ENCODE data around the gene BCL2L11.

Gene BCL2L11

DNA sequence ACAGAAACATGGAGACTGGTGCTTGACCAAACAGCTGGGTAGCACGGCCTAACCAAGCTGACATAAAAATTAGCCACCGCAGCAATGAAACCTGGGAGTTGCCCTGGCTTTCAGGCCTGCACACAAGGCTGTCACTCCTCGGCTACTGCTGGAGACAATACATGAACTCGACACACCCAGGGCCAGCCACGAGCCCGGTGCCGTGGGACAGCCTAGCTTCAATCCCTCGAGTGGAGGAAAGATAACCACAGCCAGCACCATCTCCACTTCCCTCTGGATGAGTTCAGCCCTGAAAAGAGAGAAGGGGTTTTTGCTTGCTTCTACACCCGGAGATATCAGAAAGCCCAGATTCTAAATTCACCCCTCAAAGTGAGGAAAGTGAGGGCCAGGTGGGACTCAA, 78.0 kb downstream of the BCL2L11 start:
- DNase-seq = no peak

DNA sequence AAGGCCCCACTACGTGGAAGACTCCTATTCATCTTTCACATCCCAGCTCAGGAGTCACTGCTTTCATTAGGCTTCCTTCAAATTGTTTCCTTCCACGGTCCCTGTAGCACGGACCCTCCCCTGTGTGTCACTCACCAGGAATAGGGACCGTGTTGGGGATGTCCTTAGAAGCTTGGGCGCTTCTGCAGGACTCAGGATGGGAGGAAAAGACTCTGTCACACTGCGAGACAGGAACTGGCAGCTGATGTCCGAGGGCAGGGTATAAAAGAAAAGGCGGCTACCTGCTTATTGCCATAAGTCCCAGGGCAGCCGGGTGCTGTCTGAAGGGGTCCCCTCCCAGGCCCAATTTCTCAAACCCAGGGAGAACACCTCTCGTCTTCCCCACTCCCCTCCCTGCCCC, 79.1 kb downstream of the BCL2L11 start:
- no peak for DNase-seq

DNA sequence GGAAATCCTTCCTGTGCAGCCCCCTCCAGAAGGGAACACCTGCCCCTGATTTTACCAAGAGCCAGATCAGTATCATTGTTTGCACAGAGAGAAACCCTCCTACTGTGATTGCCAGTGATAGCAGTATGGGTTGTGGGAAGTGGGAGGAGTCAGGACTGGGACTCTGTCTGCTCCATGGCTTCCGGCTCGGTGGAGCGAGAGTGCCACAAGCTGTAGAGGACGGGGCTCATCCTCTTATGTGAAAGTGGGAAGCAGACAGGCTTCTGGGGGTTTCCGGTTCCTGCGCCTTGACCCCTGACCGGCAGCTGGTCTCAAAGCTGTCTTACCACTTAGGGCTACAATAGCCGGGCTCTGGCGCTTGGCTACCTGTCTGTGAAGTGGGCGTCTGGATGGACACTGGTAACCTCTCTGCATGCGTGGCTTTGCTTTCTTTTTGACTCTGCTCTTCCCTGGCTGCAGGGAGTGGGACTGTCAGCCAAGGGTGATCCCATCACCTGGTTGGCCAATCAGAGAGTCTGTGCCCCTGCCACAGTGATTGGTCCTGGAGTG, 79.7 kb downstream of the BCL2L11 start:
- no peak for DNase-seq

DNA sequence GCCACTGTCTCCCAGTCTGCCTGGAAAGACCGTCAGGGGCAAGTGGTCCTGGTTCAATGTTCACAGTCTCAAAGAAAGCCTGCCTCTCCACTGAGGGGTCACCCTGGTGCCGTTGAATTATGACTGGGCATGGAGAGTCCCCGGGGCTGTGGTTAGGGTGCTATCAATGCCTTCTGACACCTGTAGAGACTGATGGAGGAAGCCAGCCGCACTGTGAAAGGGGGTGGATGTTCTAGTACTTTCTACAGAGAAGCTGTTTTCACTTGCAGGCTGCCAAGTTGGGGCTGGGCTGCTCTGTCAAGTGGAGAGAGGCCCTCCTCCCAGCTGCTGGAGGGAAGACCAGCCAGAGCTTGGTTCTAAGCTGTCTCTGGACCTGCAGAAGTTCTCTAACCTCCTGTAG, 80.5 kb downstream of the BCL2L11 start:
- no peak for DNase-seq

DNA sequence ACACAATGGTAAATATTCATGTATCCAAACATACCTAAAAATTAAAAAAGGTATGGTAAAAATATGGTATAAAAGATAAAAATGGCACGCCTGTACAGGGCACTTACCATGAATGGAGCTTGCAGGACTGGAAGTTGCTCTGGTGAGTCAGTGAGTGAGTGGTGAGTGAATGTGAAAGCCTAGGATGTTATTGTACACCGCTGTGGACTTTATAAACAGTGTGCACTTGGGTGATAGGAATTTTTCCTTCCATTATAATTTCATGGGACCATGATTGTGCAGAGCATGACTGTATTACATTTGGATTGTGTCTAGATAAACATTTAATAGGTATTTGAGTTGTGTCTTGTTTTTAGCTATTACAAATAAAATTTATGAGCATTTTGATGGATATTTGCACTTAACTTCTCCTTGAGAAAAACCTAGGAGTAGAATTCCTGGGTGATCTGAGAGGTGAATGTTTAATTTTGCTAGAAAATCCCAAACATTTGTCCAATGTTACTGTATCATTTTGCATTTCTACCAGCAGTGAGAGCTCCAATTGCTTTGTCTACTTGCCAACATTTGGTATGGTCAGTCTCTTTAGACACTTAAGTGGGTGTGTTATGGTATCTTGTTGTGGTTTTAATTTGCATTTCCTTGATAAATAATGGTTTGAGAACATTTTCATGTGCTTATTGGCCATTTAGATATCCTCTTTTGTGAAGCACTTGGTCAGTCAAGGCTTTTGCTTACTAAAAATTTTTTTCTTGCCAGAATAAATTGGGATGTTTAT, 81.7 kb downstream of the BCL2L11 start:
- no peak for DNase-seq

DNA sequence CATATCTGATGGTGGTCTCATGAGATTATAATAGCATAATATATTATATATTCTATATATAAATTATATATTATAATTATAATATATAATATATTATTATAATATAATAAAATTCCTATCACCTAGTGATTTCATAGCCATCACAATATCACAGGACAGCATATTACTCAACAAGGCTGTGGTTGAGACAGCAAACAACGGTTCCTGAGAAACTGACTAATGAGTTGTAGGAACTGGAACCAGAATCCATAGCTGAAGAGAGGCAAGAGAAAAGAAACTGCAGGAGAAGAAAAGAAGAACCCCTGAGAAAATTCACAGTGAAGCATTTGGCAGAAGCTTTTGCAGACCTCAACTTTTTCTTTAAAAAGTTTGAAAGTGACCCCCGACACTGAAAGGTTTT, 84.0 kb downstream of the BCL2L11 start:
- DNase-seq = no peak

DNA sequence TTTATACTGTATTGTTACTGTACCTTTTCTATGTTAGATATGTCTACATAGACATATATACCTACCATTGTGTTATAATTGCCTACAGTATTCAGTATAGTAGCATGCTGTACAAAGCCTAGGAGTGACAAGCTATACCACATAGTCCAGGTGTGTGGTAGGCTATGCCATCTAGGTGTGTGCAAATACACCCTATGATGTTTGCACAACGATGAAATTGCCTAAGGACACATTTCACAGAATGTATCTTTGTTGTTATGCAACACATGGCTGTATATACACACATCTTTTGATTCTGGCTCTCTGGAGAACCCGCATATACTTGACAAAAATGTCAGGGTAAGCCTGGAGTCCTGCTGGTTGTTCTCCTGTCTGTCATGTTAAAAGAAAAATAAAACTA, 85.1 kb downstream of the BCL2L11 start:
- DNase-seq = no peak

DNA sequence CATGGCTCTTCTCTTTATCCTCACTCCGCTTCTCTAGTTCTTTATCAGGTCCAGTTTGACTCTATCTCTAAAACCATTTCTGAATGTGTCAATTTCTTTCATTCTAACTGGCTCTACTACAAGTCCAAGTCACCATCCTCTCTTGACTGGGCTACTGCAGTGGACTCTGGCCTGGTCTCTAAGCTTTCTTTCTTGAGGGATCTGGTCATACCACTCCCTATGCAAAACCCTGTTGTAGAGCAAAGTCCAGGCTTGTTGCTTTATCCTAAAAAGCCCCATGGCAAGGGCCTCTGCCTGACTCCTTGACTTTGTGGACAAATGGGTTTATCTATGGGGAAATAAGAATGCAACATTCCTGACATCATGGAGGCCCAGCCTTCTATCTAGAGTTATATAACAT, 87.1 kb downstream of the BCL2L11 start:
- DNase-seq = no peak

DNA sequence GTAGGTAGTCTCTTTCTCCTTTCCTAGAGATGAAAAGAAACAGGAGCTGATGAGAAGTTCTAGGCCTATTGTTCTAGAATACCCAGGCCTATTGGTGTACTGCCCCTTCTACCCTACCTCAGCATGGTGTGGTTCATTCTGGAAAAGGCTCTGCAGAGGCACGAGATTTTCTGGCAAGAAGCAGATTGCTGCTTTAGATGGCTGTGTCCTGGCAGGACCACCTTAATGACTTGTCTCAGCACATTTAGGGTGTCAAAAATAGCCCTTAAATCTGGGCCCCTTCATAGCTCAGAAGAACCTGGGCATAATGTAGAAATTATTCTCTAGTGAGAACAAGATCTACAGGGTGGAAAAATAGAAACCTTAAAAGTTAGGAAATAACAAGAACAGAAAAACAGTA, 87.9 kb downstream of the BCL2L11 start:
- DNase-seq = no peak

DNA sequence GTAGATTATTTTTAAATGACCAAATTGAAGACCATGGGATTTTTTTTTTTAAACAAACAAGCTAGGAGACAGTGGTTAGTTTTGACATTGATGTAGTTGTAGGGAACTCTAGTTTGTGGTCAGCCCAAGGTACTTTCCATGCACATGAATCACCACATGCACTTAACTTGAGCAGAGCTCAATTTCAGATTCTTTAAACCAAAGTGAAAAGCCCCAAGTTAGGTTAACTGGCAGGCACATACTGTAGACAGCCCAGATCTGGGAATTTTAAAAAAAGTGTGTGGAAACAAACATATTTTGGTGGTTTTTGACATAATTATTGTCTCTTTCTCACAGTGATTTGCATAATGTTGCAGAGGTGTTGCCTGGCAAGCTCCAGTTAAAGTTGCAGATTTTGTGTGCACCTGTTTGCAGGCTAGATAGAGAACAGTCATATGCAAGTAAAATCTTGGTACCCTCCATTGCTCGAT, 88.4 kb downstream of the BCL2L11 start:
- DNase-seq = no peak

DNA sequence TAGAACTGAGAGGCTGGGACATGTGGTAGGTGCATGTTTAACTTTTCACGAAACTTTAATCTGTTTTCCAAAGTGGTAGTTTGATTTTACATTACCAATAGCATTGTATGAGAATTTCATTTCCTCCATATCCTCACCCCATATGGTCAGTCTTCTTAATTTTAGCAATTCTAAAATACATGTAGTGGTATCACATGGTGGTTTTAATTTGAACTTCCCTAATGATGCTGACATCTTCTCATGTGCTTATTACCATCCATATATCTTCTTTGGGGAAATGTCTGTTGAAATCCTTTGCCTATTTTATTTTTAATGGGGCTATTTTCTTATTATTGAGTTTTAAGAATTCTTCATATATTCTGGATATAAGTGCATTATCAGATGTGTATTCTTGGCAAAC, 89.3 kb downstream of the BCL2L11 start:
- DNase-seq = no peak

DNA sequence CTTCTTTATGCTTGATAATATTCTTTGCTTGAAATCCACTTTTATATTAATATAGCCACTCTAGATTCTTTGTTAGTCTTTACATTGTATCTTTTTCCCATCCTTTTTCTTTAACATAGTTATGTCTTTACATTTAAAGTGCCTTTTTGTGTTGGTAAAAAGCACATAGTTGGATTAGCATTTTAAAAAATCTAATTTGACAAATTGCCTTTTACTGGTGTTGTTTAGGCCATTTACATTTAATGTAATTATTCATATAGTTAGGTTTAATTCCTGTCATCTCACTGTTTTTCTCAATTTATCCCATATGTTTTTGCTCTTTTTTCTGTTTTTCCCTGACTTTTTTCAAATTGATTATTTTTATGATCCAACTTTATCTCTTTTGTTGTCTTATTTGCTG, 93.2 kb downstream of the BCL2L11 start:
- no peak for DNase-seq

DNA sequence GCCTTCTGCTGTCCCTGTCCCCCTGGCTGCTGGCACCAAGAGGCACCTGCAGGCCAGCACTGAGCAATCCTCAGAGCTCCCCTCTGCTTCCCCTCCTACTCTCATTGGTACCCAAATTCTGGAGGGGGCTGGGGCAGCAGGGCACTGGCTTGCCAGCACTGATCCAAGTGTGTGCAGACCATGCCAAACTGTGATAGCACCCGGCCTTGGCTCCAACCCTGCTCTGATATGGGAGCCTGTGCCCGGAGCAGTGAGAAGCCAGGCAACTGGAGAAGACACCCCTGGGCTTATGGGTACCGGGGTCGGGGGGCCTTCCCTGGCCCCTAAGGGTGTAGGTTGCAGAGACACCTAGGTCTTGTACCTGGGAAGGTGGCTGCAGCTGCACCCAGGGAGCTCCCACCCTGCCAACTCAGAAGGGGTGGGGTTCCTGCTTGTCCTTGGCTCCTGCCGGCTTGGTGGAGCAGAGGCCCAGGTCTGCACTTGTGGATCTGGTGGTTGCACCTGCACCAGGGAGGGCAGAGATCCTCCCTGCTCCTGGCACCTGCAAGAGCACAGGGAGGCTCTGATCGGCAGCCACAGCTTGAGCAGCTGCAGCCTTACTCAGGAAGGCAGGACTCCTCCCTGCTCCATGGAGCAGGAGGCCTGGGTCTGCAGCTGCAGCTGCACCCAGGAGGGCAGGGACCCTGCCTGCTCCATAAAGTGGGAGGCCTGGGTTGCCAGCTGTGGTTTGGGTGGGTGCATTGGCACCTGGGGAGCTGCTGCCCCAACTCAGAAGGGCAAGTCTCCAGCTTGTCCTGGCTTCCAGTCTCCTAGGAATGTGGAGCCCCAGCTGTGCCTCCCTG, 96.3 kb downstream of the BCL2L11 start:
- DNase-seq = no peak
